HG02763 (cell line): ENCODE results near the gene OR8B12.
"Not testable (repeated sequence)": the region's sequence is repeated elsewhere in the genome, so short reads cannot be mapped to it uniquely, and the experiment has no call there.

Source experiments
- ATAC-seq: cut with Tn5 transposase; IDR thresholded peaks from one replicate; pipeline ENCODE4 v1.9.1; 2021; ENCODE audit warnings: mild to moderate bottlenecking, moderate library complexity; ENCODE audit not compliant: unreplicated experiment

Gene OR8B12

GRCh38 chr11:124533626-124534025 lies 9.8 kb downstream of the OR8B12 start:
- no peak for ATAC-seq

GRCh38 chr11:124520550-124520854 lies 23.0 kb downstream of the OR8B12 start:
- ATAC-seq = no peak

GRCh38 chr11:124519850-124520549 lies 23.5 kb downstream of the OR8B12 start:
- ATAC-seq = no peak

GRCh38 chr11:124518989-124519451 lies 24.4 kb downstream of the OR8B12 start:
- ATAC-seq = no peak

GRCh38 chr11:124517314-124517713 lies 26.1 kb downstream of the OR8B12 start:
- ATAC-seq = no peak

- not testable (repeated sequence) for ATAC-seq
These were observed 28.8 kb downstream of the OR8B12 start for GRCh38 chr11:124514675-124515074.

- ATAC-seq = no peak
These were observed 29.3 kb downstream of the OR8B12 start for GRCh38 chr11:124514131-124514530.

- ATAC-seq = no peak
These were observed 31.7 kb downstream of the OR8B12 start for GRCh38 chr11:124511745-124512144.

- ATAC-seq = no peak
These were observed 33.2 kb downstream of the OR8B12 start for GRCh38 chr11:124510279-124510678.

GRCh38 chr11:124499711-124500110 lies 43.7 kb downstream of the OR8B12 start:
- ATAC-seq = no peak

GRCh38 chr11:124493016-124493655 lies 50.3 kb downstream of the OR8B12 start:
- no peak for ATAC-seq
